Upper lobe of right lung (tissue), 1 donor: Measurements from ENCODE around the gene CCM2. TPM values are rescaled to one million over a fixed set of nuclear protein-coding genes. Genes with fewer than 3 reads are reported as not detected.

ENCODE experiments used
- ATAC-seq: fragments of 200-7000 bp; cut with Tn5 transposase; one replicate; pipeline ENCODE4 v1.9.1; 2020; ENCODE audit warnings: mild to moderate bottlenecking, moderate library complexity
- DNase-seq: peaks from one replicate; pipeline ENCODE4 v3.0.0-alpha.2; 2020
- H3K27ac ChIP-seq: fragments of 200-600 bp; one replicate; pipeline ENCODE4 v1.8.0; 2022
- H3K27me3 ChIP-seq: fragments of 200-600 bp; one replicate; pipeline ENCODE4 v1.8.0; 2022; ENCODE audit warnings: mild to moderate bottlenecking
- H3K36me3 ChIP-seq: fragments of 200-600 bp; one replicate; pipeline ENCODE4 v1.8.0; 2022
- H3K4me1 ChIP-seq: fragments of 200-600 bp; one replicate; pipeline ENCODE4 v1.8.0; 2022
- H3K4me3 ChIP-seq: fragments of 200-600 bp; one replicate; pipeline ENCODE4 v1.8.0; 2022; ENCODE audit warnings: mild to moderate bottlenecking
- H3K9me3 ChIP-seq: fragments of 200-600 bp; one replicate; pipeline ENCODE4 v1.8.0; 2022
- intact Hi-C: fragments of 100-400 bp; cut with DNase I; formaldehyde crosslinking; loops from one replicate; pipeline ENCODE4 v1.11.0; 2022
- total RNA-seq: library from RNA; stranded (reverse); fragmentation: NEBNext Ultra II Directional; extraction: Animal tissue kit (Norgen Biotek cat#: 25700); gene quantifications from one replicate; pipeline ENCODE4 v1.2.1, GENCODE V29; 2021
- TF ChIP-seq, protein P1 (sequence below): fragments of 200-600 bp; IDR thresholded peaks from one replicate; pipeline ENCODE4 v1.8.0; 2022; ENCODE audit warnings: antibody characterized with exemption
- donor health status: DM: no; HTN: yes; CAD: no; lungs with severe emphysema.

The CCM2 gene
- total RNA-seq, 1 donor from 2014 or later, result 40.2 TPM

DNA sequence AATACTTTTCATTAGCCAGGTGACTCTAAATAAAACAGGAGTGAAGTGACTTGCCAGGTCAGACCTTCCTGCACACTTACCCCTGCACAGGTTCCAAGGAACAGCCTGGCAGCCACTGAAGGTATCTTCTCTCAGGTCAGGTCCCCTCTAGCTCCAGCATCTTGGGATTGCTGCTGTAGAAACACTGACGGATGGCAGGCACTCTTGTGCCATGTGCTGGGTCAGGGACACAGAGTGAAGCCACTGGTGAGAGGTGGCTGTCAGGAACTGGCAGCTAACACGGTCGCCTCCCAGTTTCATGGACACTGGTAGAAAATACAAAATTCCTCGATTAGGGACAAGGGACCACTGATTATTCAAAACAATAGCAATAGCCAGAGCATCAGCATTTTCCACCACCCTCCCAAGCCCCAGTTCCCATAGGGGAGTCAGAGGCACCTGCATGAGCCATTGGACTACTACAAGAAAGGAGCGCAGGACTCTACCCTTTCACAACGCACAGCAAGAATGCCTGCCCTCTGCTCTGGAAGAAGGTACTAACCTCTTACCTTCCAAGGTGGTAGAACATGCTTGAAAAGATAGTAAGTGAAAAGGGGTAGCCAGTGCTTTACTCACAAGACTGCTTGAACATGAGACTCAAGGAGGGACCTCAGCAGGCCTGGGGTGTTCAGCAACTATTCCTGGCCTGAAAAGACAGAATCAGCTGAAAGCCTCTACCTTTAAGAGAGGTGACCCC is 16.1 kb upstream of the CCM2 start:
- ATAC-seq (no peak), DNase-seq (no peak)
- Histone ChIP-seq H3K36me3 (peaks cover 30% of the 10 kb centered on the region), H3K9me3 (no peaks in the 10 kb centered on the region), H3K27me3 (no peaks in the 10 kb centered on the region), H3K4me3 (no peak overlapping the region), H3K4me1 (peaks cover 53% of the 10 kb centered on the region), H3K27ac (no peak overlapping the region)
- TF ChIP-seq, protein P1, sequence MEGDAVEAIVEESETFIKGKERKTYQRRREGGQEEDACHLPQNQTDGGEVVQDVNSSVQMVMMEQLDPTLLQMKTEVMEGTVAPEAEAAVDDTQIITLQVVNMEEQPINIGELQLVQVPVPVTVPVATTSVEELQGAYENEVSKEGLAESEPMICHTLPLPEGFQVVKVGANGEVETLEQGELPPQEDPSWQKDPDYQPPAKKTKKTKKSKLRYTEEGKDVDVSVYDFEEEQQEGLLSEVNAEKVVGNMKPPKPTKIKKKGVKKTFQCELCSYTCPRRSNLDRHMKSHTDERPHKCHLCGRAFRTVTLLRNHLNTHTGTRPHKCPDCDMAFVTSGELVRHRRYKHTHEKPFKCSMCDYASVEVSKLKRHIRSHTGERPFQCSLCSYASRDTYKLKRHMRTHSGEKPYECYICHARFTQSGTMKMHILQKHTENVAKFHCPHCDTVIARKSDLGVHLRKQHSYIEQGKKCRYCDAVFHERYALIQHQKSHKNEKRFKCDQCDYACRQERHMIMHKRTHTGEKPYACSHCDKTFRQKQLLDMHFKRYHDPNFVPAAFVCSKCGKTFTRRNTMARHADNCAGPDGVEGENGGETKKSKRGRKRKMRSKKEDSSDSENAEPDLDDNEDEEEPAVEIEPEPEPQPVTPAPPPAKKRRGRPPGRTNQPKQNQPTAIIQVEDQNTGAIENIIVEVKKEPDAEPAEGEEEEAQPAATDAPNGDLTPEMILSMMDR, result no peak
- intact Hi-C loops, result no loop called here

DNA sequence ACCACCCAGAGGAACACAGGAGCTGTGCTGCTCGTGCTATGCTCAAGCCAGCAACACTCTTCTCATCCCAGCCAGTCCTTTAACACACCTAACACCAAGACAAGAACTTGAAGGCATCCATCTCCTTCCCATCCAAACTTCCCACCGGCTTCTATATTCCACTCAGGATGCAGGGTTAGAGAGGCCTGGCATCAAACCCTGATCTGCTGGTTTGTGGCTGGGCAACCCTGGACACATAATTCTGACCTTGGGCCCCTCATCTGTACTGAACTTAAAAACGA is 15.6 kb upstream of the CCM2 start:
- ATAC-seq, result no peak
- intact Hi-C loops, result no loop called here

DNA sequence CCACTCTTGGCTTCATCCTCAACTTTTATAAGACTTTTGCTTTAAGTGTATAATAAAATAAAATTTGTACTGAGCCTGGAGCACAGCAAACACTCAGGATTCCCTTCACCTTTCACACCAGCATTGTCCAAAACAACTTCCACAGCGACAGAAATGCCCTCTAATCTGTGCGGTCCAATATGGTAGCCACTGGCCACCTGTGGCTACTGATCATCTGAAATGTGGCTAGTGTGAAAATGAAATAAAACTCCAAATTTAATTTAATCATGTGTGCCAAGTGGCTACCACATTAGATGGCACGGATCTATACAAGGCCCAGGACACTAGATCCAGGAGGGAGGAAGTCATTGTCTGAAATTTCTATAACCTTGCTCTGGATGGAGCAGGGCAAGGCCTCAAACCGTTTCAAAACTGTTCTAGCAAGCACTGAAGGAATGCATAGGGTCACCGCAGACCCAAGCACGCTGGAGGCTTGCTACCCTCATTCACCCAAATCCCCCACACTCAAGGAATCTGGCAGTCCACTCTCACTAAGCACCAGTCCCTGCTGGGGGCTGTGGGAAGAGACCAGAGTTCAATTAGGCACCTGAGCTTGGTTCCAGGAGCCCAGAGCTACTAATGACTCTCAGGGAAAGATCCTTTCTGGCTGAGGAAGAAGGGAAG is 14.8 kb upstream of the CCM2 start:
- intact Hi-C loops, result no loop called here
- TF ChIP-seq, protein P1, result no peak
- Histone ChIP-seq H3K27ac (peak overlapping the region; percentile 93), H3K36me3 (peaks cover 30% of the 10 kb centered on the region), H3K4me3 (peak overlapping the region; percentile 73), H3K4me1 (peaks cover 41% of the 10 kb centered on the region), H3K9me3 (no peaks in the 10 kb centered on the region), H3K27me3 (no peaks in the 10 kb centered on the region)
- DNase-seq (no peak), ATAC-seq (no peak)

More for the DNA sequence above, 15.6 kb upstream of the CCM2 start:
- Histone ChIP-seq H3K9me3 (no peaks in the 10 kb centered on the region), H3K27me3 (no peaks in the 10 kb centered on the region), H3K4me1 (peaks cover 49% of the 10 kb centered on the region), H3K36me3 (peaks cover 30% of the 10 kb centered on the region), H3K27ac (no peak overlapping the region), H3K4me3 (no peak overlapping the region)
- TF ChIP-seq, protein P1, result no peak
- DNase-seq, result no peak

DNA sequence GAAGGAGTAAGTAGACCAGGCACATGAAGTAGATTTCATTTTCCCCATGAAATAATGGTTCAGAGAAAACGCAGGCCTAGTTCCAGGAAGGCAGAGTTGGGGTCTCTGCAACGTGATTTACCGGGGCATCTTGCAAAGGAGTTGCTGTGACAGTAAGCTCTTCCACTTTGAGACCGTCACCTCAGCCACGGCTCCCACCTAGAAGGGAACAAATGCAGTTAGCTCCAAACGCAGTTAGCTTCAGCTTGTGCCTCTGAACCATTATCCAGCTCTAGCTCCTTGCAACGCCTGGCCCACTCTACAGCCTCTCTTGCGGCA is 14.1 kb upstream of the CCM2 start:
- TF ChIP-seq, protein P1, result no peak
- intact Hi-C loops, result no loop called here
- Histone ChIP-seq H3K4me1 (peaks cover 34% of the 10 kb centered on the region), H3K4me3 (peak overlapping the region; percentile 73), H3K36me3 (peaks cover 30% of the 10 kb centered on the region), H3K27me3 (no peaks in the 10 kb centered on the region), H3K9me3 (no peaks in the 10 kb centered on the region), H3K27ac (peak overlapping the region; percentile 93)
- ATAC-seq (no peak), DNase-seq (no peak)

DNA sequence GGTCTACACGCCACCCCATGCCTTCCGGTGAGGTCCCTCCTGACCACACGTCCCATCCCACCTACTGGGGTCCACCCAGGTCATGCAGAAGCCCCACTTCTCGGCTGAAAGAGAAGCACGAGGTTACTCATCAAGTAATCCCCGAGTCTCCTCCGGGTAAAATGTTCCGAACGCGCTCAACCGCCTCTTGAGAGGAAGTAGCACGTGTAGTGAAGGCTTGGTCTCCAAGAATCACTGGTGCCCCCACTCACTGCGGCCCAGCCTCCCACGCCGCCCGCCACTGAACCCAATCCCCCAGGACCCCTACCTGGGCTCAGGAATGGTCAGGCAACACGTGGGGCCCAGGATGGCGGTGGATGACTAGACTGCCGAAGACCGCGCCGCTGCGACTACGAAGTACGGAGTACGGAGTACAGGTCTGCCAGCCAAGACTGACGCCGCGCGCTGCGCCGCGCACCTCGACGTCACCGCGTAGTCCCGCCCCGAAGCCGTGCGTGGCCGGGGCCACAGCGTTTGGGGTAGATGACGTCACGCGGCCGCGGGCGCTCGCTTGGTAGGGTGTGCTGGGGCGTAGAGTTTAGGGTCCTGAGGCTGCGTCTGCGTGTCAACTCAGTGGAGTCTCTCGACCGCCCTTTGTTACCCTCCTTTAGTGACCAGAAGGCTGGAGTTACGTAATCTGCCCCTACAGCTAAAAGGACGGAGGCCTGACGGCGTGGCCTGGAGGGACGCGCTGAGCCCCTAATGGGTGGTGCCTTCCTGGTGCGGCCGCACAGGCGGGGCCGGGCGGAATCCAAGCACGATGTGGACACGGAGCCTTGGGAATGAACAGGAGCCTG is 13.6 kb upstream of the CCM2 start:
- peak overlapping the region; percentile 73 for H3K4me3 ChIP-seq
- no peaks in the 10 kb centered on the region for H3K9me3 ChIP-seq
- peak; percentile 98 for ATAC-seq
- intact Hi-C loops, result no loop called here
- TF ChIP-seq, protein P1, result no peak
- H3K4me1 ChIP-seq, result peaks cover 28% of the 10 kb centered on the region
- peak overlapping the region; percentile 93 for H3K27ac ChIP-seq
- DNase-seq, result peak; percentile 98
- H3K36me3 ChIP-seq, result peaks cover 30% of the 10 kb centered on the region
- no peaks in the 10 kb centered on the region for H3K27me3 ChIP-seq
